IMR-90 (cell line): ENCODE data around the gene CDKN2D. TPM values are rescaled to one million over a fixed set of nuclear protein-coding genes. Genes with fewer than 3 reads are reported as not detected.
A peak's percentile ranks its signal among the peaks of the same experiment; 100 is the strongest.

Experiments
- ATAC-seq: fragments of 200-7000 bp; cut with Tn5 transposase; 2 replicates; pipeline ENCODE4 v1.9.1; 2020; ENCODE audit warnings: low read depth, mild to moderate bottlenecking, moderate library complexity
- BruUV-seq: library from RNA; stranded (reverse); fragments of 400-500 nt; replicated peaks from 2 replicates; lab custom pipeline; 2021; lab: Mats Ljungman, UMichigan
- CTCF ChIA-PET: fragments of 300-600 bp; formaldehyde crosslinking; extraction: SDS; loops from one replicate; lab custom pipeline; 2021; ENCODE audit warnings: antibody characterized with exemption; lab: Yijun Ruan, JAX
- POLR2A ChIA-PET: fragments of 300-600 bp; sonication (Branson Sonifier 250); formaldehyde crosslinking; loops from one replicate; lab custom pipeline; 2022; ENCODE audit warnings: antibody characterized with exemption; ENCODE audit not compliant: unreplicated experiment; lab: Charles Lee
- DNase-seq: peaks from one replicate; pipeline ENCODE4 v3.0.0; 2013
- H2AFZ ChIP-seq: replicated peaks from 2 replicates; pipeline ENCODE3; 2013; ENCODE audit warnings: low read length, mild to moderate bottlenecking; ENCODE audit not compliant: poor library complexity
- H2AK5ac ChIP-seq: 2 replicates; pipeline ENCODE4 v1.6.1; 2013; ENCODE audit warnings: low read depth, low read length, inconsistent platforms
- H2AK9ac ChIP-seq: replicated peaks from 2 replicates; pipeline ENCODE3; 2013; ENCODE audit warnings: mild to moderate bottlenecking, low read depth, low read length, moderate library complexity; ENCODE audit not compliant: poor library complexity
- H2BK120ac ChIP-seq: 2 replicates; pipeline ENCODE4 v1.6.1; 2013; ENCODE audit warnings: low read depth, low read length, inconsistent platforms
- H2BK15ac ChIP-seq: 3 replicates; pipeline ENCODE4 v1.6.1; 2013; ENCODE audit warnings: low read depth, low read length, inconsistent platforms
- H2BK20ac ChIP-seq: 2 replicates; pipeline ENCODE4 v1.6.1; 2013; ENCODE audit warnings: low read depth, mild to moderate bottlenecking, inconsistent platforms, low read length, moderate library complexity
- H2BK5ac ChIP-seq: 2 replicates; pipeline ENCODE4 v1.6.1; 2013; ENCODE audit warnings: mild to moderate bottlenecking, low read depth, low read length, inconsistent platforms; ENCODE audit not compliant: poor library complexity, severe bottlenecking
- H3K14ac ChIP-seq: replicated peaks from 2 replicates; pipeline ENCODE4 v1.6.1; 2013; ENCODE audit warnings: low read depth, low read length, inconsistent platforms
- H3K18ac ChIP-seq: 2 replicates; pipeline ENCODE4 v1.6.1; 2013; ENCODE audit warnings: low read depth, low read length, control low read depth
- H3K23ac ChIP-seq: 2 replicates; pipeline ENCODE4 v1.6.1; 2013; ENCODE audit warnings: low read depth, low read length, inconsistent platforms
- H3K27ac ChIP-seq: 2 replicates; pipeline ENCODE4 v1.5.1; 2013; ENCODE audit warnings: mild to moderate bottlenecking, control low read depth, low read length; ENCODE audit not compliant: insufficient read depth
- H3K27me3 ChIP-seq: 2 replicates; pipeline ENCODE4 v1.6.1; 2013; ENCODE audit warnings: low read length; ENCODE audit not compliant: control insufficient read depth, insufficient read depth
- H3K36me3 ChIP-seq: 2 replicates; pipeline ENCODE4 v1.6.1; 2013; ENCODE audit warnings: low read length, mixed read lengths; ENCODE audit not compliant: control insufficient read depth, insufficient read depth
- H3K4ac ChIP-seq: 2 replicates; pipeline ENCODE4 v1.6.1; 2013; ENCODE audit warnings: low read depth, low read length, inconsistent platforms
- H3K4me1 ChIP-seq: 2 replicates; pipeline ENCODE4 v1.6.1; 2013; ENCODE audit warnings: low read length, mixed read lengths; ENCODE audit not compliant: control insufficient read depth, insufficient read depth
- H3K4me2 ChIP-seq: 2 replicates; pipeline ENCODE4 v1.6.1; 2013; ENCODE audit warnings: low read depth, mild to moderate bottlenecking, control low read depth, low read length, moderate library complexity
- H3K4me3 ChIP-seq: 2 replicates; pipeline ENCODE4 v1.5.1; 2013; ENCODE audit warnings: low read depth, mild to moderate bottlenecking, control low read depth, low read length, moderate library complexity; ENCODE audit not compliant: insufficient read depth
- H3K56ac ChIP-seq: 2 replicates; pipeline ENCODE4 v1.6.1; 2013; ENCODE audit warnings: low read length, inconsistent platforms; ENCODE audit not compliant: insufficient read depth; ENCODE audit errors: extremely low read depth
- H3K79me1 ChIP-seq, 2 experiments: 2 replicates each; pipeline ENCODE4 v1.6.1; 2013; ENCODE audit warnings: low read length in 2 of 2, inconsistent platforms in 1 of 2, low read depth in 1 of 2
- H3K9ac ChIP-seq: 2 replicates; pipeline ENCODE4 v1.6.1; 2013; ENCODE audit warnings: low read depth, low read length, control low read depth
- H3K9me1 ChIP-seq: 2 replicates; pipeline ENCODE4 v1.6.1; 2013; ENCODE audit warnings: low read length, inconsistent platforms; ENCODE audit not compliant: insufficient read depth
- H3K9me3 ChIP-seq: 2 replicates; pipeline ENCODE4 v1.6.1; 2013; ENCODE audit warnings: low read length; ENCODE audit not compliant: control insufficient read depth, insufficient read depth
- H4K20me1 ChIP-seq: 2 replicates; pipeline ENCODE4 v1.6.1; 2013; ENCODE audit warnings: low read length, inconsistent platforms; ENCODE audit not compliant: insufficient read depth
- H4K5ac ChIP-seq: 2 replicates; pipeline ENCODE4 v1.6.1; 2013; ENCODE audit warnings: mild to moderate bottlenecking, low read depth, low read length, control low read depth
- H4K8ac ChIP-seq, 2 experiments: 2 replicates each; pipeline ENCODE4 v1.6.1; 2013; ENCODE audit warnings: low read depth in 2 of 2, low read length in 2 of 2, control low read depth in 1 of 2, inconsistent platforms in 1 of 2
- H4K91ac ChIP-seq: 2 replicates; pipeline ENCODE4 v1.6.1; 2013; ENCODE audit warnings: low read depth, low read length, inconsistent platforms; ENCODE audit not compliant: insufficient read depth
- BHLHE40 ChIP-seq: fragments of 150-350 bp; IDR thresholded peaks from 2 replicates; pipeline ENCODE4 v1.6.1; 2016; ENCODE audit warnings: mild to moderate bottlenecking, low read depth, low read length
- CEBPB ChIP-seq: IDR thresholded peaks from 2 replicates; pipeline ENCODE4 v1.6.1; 2012; ENCODE audit warnings: low read depth, low read length, improper control_type of control experiment
- CHD1 ChIP-seq: IDR thresholded peaks from 2 replicates; pipeline ENCODE4 v1.6.1; 2012; ENCODE audit warnings: low read depth, low read length, improper control_type of control experiment
- CTCF ChIP-seq: conservative IDR thresholded peaks from 2 replicates; pipeline ENCODE4 v1.5.1; 2012; ENCODE audit warnings: mild to moderate bottlenecking, low read depth, low read length, improper control_type of control experiment
- ELK1 ChIP-seq: fragments of 150-350 bp; IDR thresholded peaks from 2 replicates; pipeline ENCODE4 v1.6.1; 2016; ENCODE audit warnings: low read depth, mild to moderate bottlenecking, low read length, moderate library complexity, borderline replicate concordance
- FOS ChIP-seq: fragments of 150-350 bp; IDR thresholded peaks from 2 replicates; pipeline ENCODE4 v1.6.1; 2016; ENCODE audit warnings: low read depth, low read length
- MAFK ChIP-seq: IDR thresholded peaks from 2 replicates; pipeline ENCODE4 v1.6.1; 2012; ENCODE audit warnings: low read depth, low read length, improper control_type of control experiment
- MAZ ChIP-seq: IDR thresholded peaks from 2 replicates; pipeline ENCODE4 v1.6.1; 2012; ENCODE audit warnings: low read depth, mild to moderate bottlenecking, low read length, improper control_type of control experiment, moderate library complexity, borderline replicate concordance
- MXI1 ChIP-seq: IDR thresholded peaks from 2 replicates; pipeline ENCODE4 v1.6.1; 2012; ENCODE audit warnings: low read depth, mild to moderate bottlenecking, low read length, moderate library complexity, borderline replicate concordance
- RAD21 ChIP-seq: IDR thresholded peaks from 2 replicates; pipeline ENCODE4 v1.6.1; 2012; ENCODE audit warnings: low read length, improper control_type of control experiment
- RCOR1 ChIP-seq: IDR thresholded peaks from 2 replicates; pipeline ENCODE4 v1.6.1; 2012; ENCODE audit warnings: mild to moderate bottlenecking, low read length, improper control_type of control experiment; ENCODE audit not compliant: insufficient replicate concordance
- RFX5 ChIP-seq: IDR thresholded peaks from 2 replicates; pipeline ENCODE4 v1.8.0; 2012; ENCODE audit warnings: low read depth, mild to moderate bottlenecking, low read length, moderate library complexity
- SMC3 ChIP-seq: fragments of 150-350 bp; IDR thresholded peaks from 2 replicates; pipeline ENCODE4 v1.6.1; 2016; ENCODE audit warnings: low read depth, mild to moderate bottlenecking, antibody characterized with exemption, low read length, moderate library complexity
- WGBS, 2 experiments: methylation state at CpG; one replicate each; pipeline versions ENCODE4 v1.1.5 to v1.1.7; 2013; ENCODE audit warnings: missing lambda C conversion rate in 2 of 2; ENCODE audit not compliant: insufficient read length in 1 of 2; ENCODE audit errors: extremely low coverage in 2 of 2; 5-methylcytosine and 5-hydroxymethylcytosine counted together
- dilution Hi-C: fragments of 300-500 bp; cut with HindIII; formaldehyde crosslinking; loops from one replicate; pipeline ENCODE4 v1.14.3; 2018; ENCODE audit warnings: low sequenced_read_pairs; ENCODE audit not compliant: unreplicated experiment
- in situ Hi-C: fragments of 300-500 bp; cut with MboI; formaldehyde crosslinking; loops from 3 replicates; pipeline ENCODE4 v1.14.3; 2019; ENCODE audit warnings: low sequenced_read_pairs, inconsistent platforms, mixed read lengths
- intact Hi-C: fragments of 100-400 bp; cut with micrococcal nuclease; formaldehyde crosslinking; loops from 2 replicates; pipeline ENCODE4 v1.10.0; 2022
- polyA plus RNA-seq, 3 experiments: library from polyadenylated mRNA; depleted of rRNA; stranded (reverse); fragments of >200 nt; gene quantifications; 2 replicates each; pipeline ENCODE4 v1.2.3, GENCODE V29; 2012; ENCODE audit warnings: low replicate concordance in 1 of 3
- total RNA-seq: library from RNA; depleted of rRNA; stranded (reverse); fragments of >200 nt; gene quantifications from 2 replicates; pipeline ENCODE4 v1.2.3, GENCODE V29; 2012

CDKN2D gene
- total and polyA plus RNA-seq, 2 of the 4 experiments (the other 2 are of a cell fraction): 3.6 to 8.5 TPM

- no peak for TF ChIP-seq RCOR1
- no peak for TF ChIP-seq RFX5
- TF ChIP-seq SMC3: no peak
- TF ChIP-seq CHD1: no peak
These were observed 13.3 kb upstream of the CDKN2D start (continued) for GRCh38 chr19:10582091-10582490.

GRCh38 chr19:10580979-10581631 is 12.3 kb upstream of the CDKN2D start:
- peak; percentile 90 for DNase-seq
- ChIA-PET CTCF (interaction anchor here (0.5 to 3.1 kb wide), 16 partner anchors 10 to 284 kb away, joined by 3 to 38 read pairs (median 4); partner anchors contain the start of gene KEAP1), POLR2A (interaction anchor here (0.6 kb wide), 2 partner anchors 24 to 81 kb away, joined by 5 to 8 read pairs; no protein-coding TSS in a partner anchor)
- no peak overlapping the region for H2BK15ac ChIP-seq
- no peak overlapping the region for H3K56ac ChIP-seq
- no peaks in the 10 kb centered on the region for H3K79me1 ChIP-seq
- peak overlapping the region; percentile 91 for H2AFZ ChIP-seq
- no peak overlapping the region for H3K23ac ChIP-seq
- H3K36me3 ChIP-seq: no peaks in the 10 kb centered on the region
- H2BK5ac ChIP-seq: no peak overlapping the region
- H3K4ac ChIP-seq: no peak overlapping the region
- dilution Hi-C loops (no loop called here), intact Hi-C loops (loop anchor here (1.0 kb wide), 2 partner anchors 63 to 118 kb away; no protein-coding TSS in a partner anchor), in situ Hi-C loops (loop anchor here (5.0 kb wide), 1 partner anchor 61 kb away; no protein-coding TSS in a partner anchor)
- H4K20me1 ChIP-seq: no peaks in the 10 kb centered on the region; the same call in 1 of the 2 replicates
- H2BK120ac ChIP-seq: no peak overlapping the region
- H3K14ac ChIP-seq: no peak overlapping the region
- H3K9ac ChIP-seq: no peak overlapping the region
- no peaks in the 10 kb centered on the region for H3K9me1 ChIP-seq
- H3K4me3 ChIP-seq: no peak overlapping the region
- peak overlapping the region; percentile 43; the same call in 1 of the 2 replicates for H3K4me2 ChIP-seq
- H3K27ac ChIP-seq: no peak overlapping the region
- H4K8ac ChIP-seq: no peak overlapping the region
- H3K18ac ChIP-seq: no peak overlapping the region
- H3K27me3 ChIP-seq: peaks cover 1% of the 10 kb centered on the region
- ATAC-seq: peak; percentile 99
- no peak overlapping the region for H4K91ac ChIP-seq
- WGBS, 2 experiments: 36% methylated on average over 22 of the region's 31 CpGs; no CpG with 5 or more reads in 1 of the 2 experiments
- H4K5ac ChIP-seq: no peak overlapping the region
- H2AK9ac ChIP-seq: peak overlapping the region; percentile 80
- no peak overlapping the region for H2BK20ac ChIP-seq
- no TSS peak for BruUV-seq
- H3K9me3 ChIP-seq: no peaks in the 10 kb centered on the region
- H3K4me1 ChIP-seq: peaks cover 1% of the 10 kb centered on the region; the same call in 1 of the 2 replicates
- H2AK5ac ChIP-seq: no peak overlapping the region
- TF ChIP-seq MXI1 (peak; percentile 53; the same call in 1 of the 2 replicates), FOS (no peak), CTCF (peak; percentile 99), BHLHE40 (0 out of 2 replicates have a peak, but pooled peaks have one; percentile 7), MAZ (peak; percentile 26; the same call in 1 of the 2 replicates), CHD1 (no peak; the same call in 1 of the 2 replicates), CEBPB (no peak), RAD21 (peak; percentile 99), ELK1 (no peak), MAFK (no peak)
